Measurements from ENCODE around the gene FUOM. TPM values are rescaled to one million over a fixed set of nuclear protein-coding genes. Genes with fewer than 3 reads are reported as not detected.
A peak's percentile ranks its signal among the peaks of the same experiment; 100 is the strongest.

Gene FUOM
- total RNA-seq, 2 donors from 2014 or later = 13.1 to 26.1 TPM

- no peak for TF ChIP-seq CTCF (IDR thresholded peaks at IDR 0.05)
- H3K4me1 ChIP-seq (ENCODE audit: control insufficient read depth in 1 of 2, low read depth in 2 of 2) = peaks cover 3 to 21% of the 10 kb centered on the region in 2 donors
- ATAC-seq (ENCODE audit: insufficient number of reproducible peaks, low FRiP score, low read depth) = no peak
Measured at GRCh38 chr10:133359972-133360610, 2.3 kb upstream of the FUOM start.

GRCh38 chr10:133359554-133359971 lies 1.7 kb upstream of the FUOM start:
- Histone ChIP-seq H3K4me1 (ENCODE audit: control insufficient read depth in 1 of 2, low read depth in 2 of 2) (peaks cover 3 to 21% of the 10 kb centered on the region in 2 donors), H3K36me3 (peaks cover 8% of the 10 kb centered on the region), H3K27me3 (replicated peaks; ENCODE audit: insufficient read depth) (no peaks in the 10 kb centered on the region), H3K4me3 (no peak overlapping the region), H3K9me3 (no peaks in the 10 kb centered on the region), H3K27ac (no peak overlapping the region)
- DNase-seq (ENCODE audit: low spot score) = no peak
- no peak for ATAC-seq (ENCODE audit: insufficient number of reproducible peaks, low FRiP score, low read depth)
- TF ChIP-seq CTCF (IDR thresholded peaks at IDR 0.05) = no peak

More at GRCh38 chr10:133359972-133360610, 2.3 kb upstream of the FUOM start:
- DNase-seq (ENCODE audit: low spot score) = no peak
- Histone ChIP-seq H3K9me3 (no peaks in the 10 kb centered on the region), H3K27me3 (replicated peaks; ENCODE audit: insufficient read depth) (no peaks in the 10 kb centered on the region), H3K27ac (no peak overlapping the region), H3K4me3 (no peak overlapping the region), H3K36me3 (peaks cover 10% of the 10 kb centered on the region)

GRCh38 chr10:133358925-133359310 lies 1.1 kb upstream of the FUOM start:
- no peak for ATAC-seq (ENCODE audit: insufficient number of reproducible peaks, low FRiP score, low read depth)
- H3K4me1 ChIP-seq (ENCODE audit: control insufficient read depth in 1 of 2, low read depth in 2 of 2) = peaks cover 3 to 21% of the 10 kb centered on the region in 2 donors
- H3K27ac ChIP-seq = no peak overlapping the region
- TF ChIP-seq CTCF (IDR thresholded peaks at IDR 0.05) = no peak
- H3K36me3 ChIP-seq = peaks cover 6% of the 10 kb centered on the region
- no peaks in the 10 kb centered on the region for H3K27me3 ChIP-seq (replicated peaks; ENCODE audit: insufficient read depth)
- no peak overlapping the region for H3K4me3 ChIP-seq
- H3K9me3 ChIP-seq = no peaks in the 10 kb centered on the region
- no peak for DNase-seq (ENCODE audit: low spot score)

GRCh38 chr10:133358162-133358924 lies 524 bp upstream of the FUOM start:
- DNase-seq (ENCODE audit: low spot score) (no peak), ATAC-seq (ENCODE audit: insufficient number of reproducible peaks, low FRiP score, low read depth) (no peak)
- TF ChIP-seq CTCF (IDR thresholded peaks at IDR 0.05) = no peak
- Histone ChIP-seq H3K4me3 (no peak overlapping the region), H3K36me3 (peaks cover 6% of the 10 kb centered on the region), H3K9me3 (no peaks in the 10 kb centered on the region), H3K4me1 (ENCODE audit: control insufficient read depth in 1 of 2, low read depth in 2 of 2) (peaks cover 3 to 21% of the 10 kb centered on the region in 2 donors), H3K27me3 (replicated peaks; ENCODE audit: insufficient read depth) (no peaks in the 10 kb centered on the region), H3K27ac (no peak overlapping the region)

GRCh38 chr10:133356549-133357284 lies 1.1 kb downstream of the FUOM start:
- Histone ChIP-seq H3K4me1 (ENCODE audit: control insufficient read depth in 1 of 2, low read depth in 2 of 2) (peaks cover 3 to 21% of the 10 kb centered on the region in 2 donors), H3K36me3 (no peaks in the 10 kb centered on the region), H3K9me3 (no peaks in the 10 kb centered on the region), H3K27me3 (replicated peaks; ENCODE audit: insufficient read depth) (no peaks in the 10 kb centered on the region), H3K27ac (no peak overlapping the region), H3K4me3 (peak overlapping the region; percentile 81)
- TF ChIP-seq CTCF (IDR thresholded peaks at IDR 0.05) = no peak
- no peak for ATAC-seq (ENCODE audit: insufficient number of reproducible peaks, low FRiP score, low read depth)
- DNase-seq (ENCODE audit: low spot score) = no peak

Data from thoracic aorta (tissue), 2 donors.